BLaER1 (cell line): ENCODE results near the gene NKD1.
A peak's percentile ranks its signal among the peaks of the same experiment; 100 is the strongest.

Experiments
- H3K27ac ChIP-seq: shearing (Covaris generic); formaldehyde crosslinking; 2 replicates; pipeline ENCODE4 v1.8.1; 2022
- H3K27me3 ChIP-seq: shearing (Covaris generic); formaldehyde crosslinking; 2 replicates; pipeline ENCODE4 v1.8.1; 2022
- H3K36me3 ChIP-seq: shearing (Covaris generic); formaldehyde crosslinking; 2 replicates; pipeline ENCODE4 v1.8.1; 2022
- H3K4me1 ChIP-seq: shearing (Covaris generic); formaldehyde crosslinking; 2 replicates; pipeline ENCODE4 v1.8.1; 2022
- H3K4me2 ChIP-seq: shearing (Covaris generic); formaldehyde crosslinking; 2 replicates; pipeline ENCODE4 v1.8.1; 2022
- H3K4me3 ChIP-seq: shearing (Covaris generic); formaldehyde crosslinking; 2 replicates; pipeline ENCODE4 v1.8.1; 2022
- H3K9ac ChIP-seq: shearing (Covaris generic); formaldehyde crosslinking; 2 replicates; pipeline ENCODE4 v1.8.1; 2022
- H3K9me3 ChIP-seq: shearing (Covaris generic); formaldehyde crosslinking; 2 replicates; pipeline ENCODE4 v1.8.1; 2022
- H4K20me1 ChIP-seq: shearing (Covaris generic); formaldehyde crosslinking; 2 replicates; pipeline ENCODE4 v1.8.1; 2022
- Cebpa-rat ChIP-seq: shearing (Covaris generic); IDR thresholded peaks from 2 replicates; pipeline ENCODE4 v1.8.1; 2022

The NKD1 gene

GRCh38 chr16:50621452-50621792 lies 73.2 kb downstream of the NKD1 start:
- Histone ChIP-seq H3K36me3 (no peaks in the 10 kb centered on the region), H3K9ac (no peak overlapping the region), H3K4me2 (no peak overlapping the region), H3K27me3 (no peaks in the 10 kb centered on the region), H3K9me3 (no peaks in the 10 kb centered on the region), H3K4me1 (peaks cover 62% of the 10 kb centered on the region), H4K20me1 (no peaks in the 10 kb centered on the region), H3K27ac (no peak overlapping the region), H3K4me3 (no peak overlapping the region)
- TF ChIP-seq Cebpa-rat, result no peak

GRCh38 chr16:50622029-50622428 lies 73.8 kb downstream of the NKD1 start:
- TF ChIP-seq Cebpa-rat, result no peak

GRCh38 chr16:50622643-50623369 lies 74.6 kb downstream of the NKD1 start:
- Histone ChIP-seq H3K9me3 (no peaks in the 10 kb centered on the region), H3K4me3 (no peak overlapping the region), H3K27ac (no peak overlapping the region), H3K4me2 (no peak overlapping the region), H3K27me3 (no peaks in the 10 kb centered on the region), H3K9ac (no peak overlapping the region), H3K36me3 (no peaks in the 10 kb centered on the region), H4K20me1 (no peaks in the 10 kb centered on the region), H3K4me1 (peaks cover 62% of the 10 kb centered on the region)
- no peak for TF ChIP-seq Cebpa-rat

More at GRCh38 chr16:50622029-50622428, 73.8 kb downstream of the NKD1 start:
- Histone ChIP-seq H3K27ac (no peak overlapping the region), H3K36me3 (no peaks in the 10 kb centered on the region), H3K9me3 (no peaks in the 10 kb centered on the region), H4K20me1 (no peaks in the 10 kb centered on the region), H3K27me3 (no peaks in the 10 kb centered on the region), H3K4me2 (no peak overlapping the region), H3K9ac (no peak overlapping the region), H3K4me1 (peaks cover 62% of the 10 kb centered on the region), H3K4me3 (no peak overlapping the region)

- TF ChIP-seq Cebpa-rat, result no peak
- Histone ChIP-seq H4K20me1 (no peaks in the 10 kb centered on the region), H3K27me3 (no peaks in the 10 kb centered on the region), H3K36me3 (no peaks in the 10 kb centered on the region), H3K4me3 (no peak overlapping the region), H3K4me1 (peaks cover 48% of the 10 kb centered on the region), H3K27ac (no peak overlapping the region), H3K9me3 (no peaks in the 10 kb centered on the region), H3K9ac (no peak overlapping the region), H3K4me2 (peak overlapping the region; percentile 33; the same call in 1 of the 2 replicates)
These were observed 76.3 kb downstream of the NKD1 start for GRCh38 chr16:50624449-50624970.

- Histone ChIP-seq H3K27me3 (no peaks in the 10 kb centered on the region), H3K27ac (0 out of 2 replicates have a peak overlapping the region, but pooled peaks have one; percentile 22), H3K4me1 (peaks cover 43% of the 10 kb centered on the region), H3K9ac (no peak overlapping the region), H3K4me2 (no peak overlapping the region), H3K4me3 (no peak overlapping the region), H3K9me3 (no peaks in the 10 kb centered on the region), H3K36me3 (no peaks in the 10 kb centered on the region), H4K20me1 (no peaks in the 10 kb centered on the region)
- no peak for TF ChIP-seq Cebpa-rat
These were observed 77.2 kb downstream of the NKD1 start for GRCh38 chr16:50625374-50625773.

- Histone ChIP-seq H3K4me1 (peaks cover 35% of the 10 kb centered on the region), H3K27me3 (no peaks in the 10 kb centered on the region), H3K9ac (0 out of 2 replicates have a peak overlapping the region, but pooled peaks have one; percentile 15), H3K9me3 (no peaks in the 10 kb centered on the region), H3K36me3 (no peaks in the 10 kb centered on the region), H4K20me1 (no peaks in the 10 kb centered on the region), H3K4me2 (peak overlapping the region; percentile 71), H3K4me3 (no peak overlapping the region), H3K27ac (peak overlapping the region; percentile 37; the same call in 1 of the 2 replicates)
- TF ChIP-seq Cebpa-rat, result no peak
These were observed 78.7 kb downstream of the NKD1 start for GRCh38 chr16:50626868-50627267.

- no peaks in the 10 kb centered on the region for H3K9me3 ChIP-seq
- no peak for TF ChIP-seq Cebpa-rat
- 0 out of 2 replicates have a peak overlapping the region, but pooled peaks have one; percentile 15 for H3K9ac ChIP-seq
- no peaks in the 10 kb centered on the region for H3K27me3 ChIP-seq
- H3K4me3 ChIP-seq, result no peak overlapping the region
- H3K36me3 ChIP-seq, result no peaks in the 10 kb centered on the region
- H3K27ac ChIP-seq, result peak overlapping the region; percentile 37; the same call in 1 of the 2 replicates
- no peaks in the 10 kb centered on the region for H4K20me1 ChIP-seq
- H3K4me1 ChIP-seq, result peaks cover 33% of the 10 kb centered on the region
- H3K4me2 ChIP-seq, result peak overlapping the region; percentile 71
These were observed 79.2 kb downstream of the NKD1 start for GRCh38 chr16:50627419-50627818.

GRCh38 chr16:50628156-50628802 lies 80.1 kb downstream of the NKD1 start:
- no peak for TF ChIP-seq Cebpa-rat
- H4K20me1 ChIP-seq, result no peaks in the 10 kb centered on the region
- no peaks in the 10 kb centered on the region for H3K27me3 ChIP-seq
- no peak overlapping the region for H3K4me3 ChIP-seq
- H3K27ac ChIP-seq, result no peak overlapping the region
- H3K4me2 ChIP-seq, result no peak overlapping the region
- no peaks in the 10 kb centered on the region for H3K9me3 ChIP-seq
- no peaks in the 10 kb centered on the region for H3K36me3 ChIP-seq
- H3K9ac ChIP-seq, result no peak overlapping the region
- peaks cover 33% of the 10 kb centered on the region for H3K4me1 ChIP-seq

- Histone ChIP-seq H3K9me3 (no peaks in the 10 kb centered on the region), H3K27me3 (no peaks in the 10 kb centered on the region)
- TF ChIP-seq Cebpa-rat, result no peak
These were observed 81.1 kb downstream of the NKD1 start for GRCh38 chr16:50629334-50629733.

GRCh38 chr16:50630394-50631020 lies 82.3 kb downstream of the NKD1 start:
- TF ChIP-seq Cebpa-rat, result no peak
- H3K4me2 ChIP-seq, result no peak overlapping the region
- no peaks in the 10 kb centered on the region for H3K36me3 ChIP-seq
- peaks cover 32% of the 10 kb centered on the region for H3K4me1 ChIP-seq
- H3K9me3 ChIP-seq, result no peaks in the 10 kb centered on the region
- H3K27me3 ChIP-seq, result no peaks in the 10 kb centered on the region
- H3K4me3 ChIP-seq, result no peak overlapping the region
- no peaks in the 10 kb centered on the region for H4K20me1 ChIP-seq
- no peak overlapping the region for H3K9ac ChIP-seq
- no peak overlapping the region for H3K27ac ChIP-seq

More at GRCh38 chr16:50629334-50629733, 81.1 kb downstream of the NKD1 start:
- peaks cover 33% of the 10 kb centered on the region for H3K4me1 ChIP-seq
- H3K4me2 ChIP-seq, result no peak overlapping the region
- no peak overlapping the region for H3K27ac ChIP-seq
- H3K36me3 ChIP-seq, result no peaks in the 10 kb centered on the region
- no peak overlapping the region for H3K9ac ChIP-seq
- H4K20me1 ChIP-seq, result no peaks in the 10 kb centered on the region
- no peak overlapping the region for H3K4me3 ChIP-seq
